ENCODE data around the gene EDNRB. TPM values are rescaled to one million over a fixed set of nuclear protein-coding genes. Genes with fewer than 3 reads are reported as not detected.

EDNRB gene
- total RNA-seq, 2 donors from 2014 or later = 4.4 to 5.9 TPM

DNA sequence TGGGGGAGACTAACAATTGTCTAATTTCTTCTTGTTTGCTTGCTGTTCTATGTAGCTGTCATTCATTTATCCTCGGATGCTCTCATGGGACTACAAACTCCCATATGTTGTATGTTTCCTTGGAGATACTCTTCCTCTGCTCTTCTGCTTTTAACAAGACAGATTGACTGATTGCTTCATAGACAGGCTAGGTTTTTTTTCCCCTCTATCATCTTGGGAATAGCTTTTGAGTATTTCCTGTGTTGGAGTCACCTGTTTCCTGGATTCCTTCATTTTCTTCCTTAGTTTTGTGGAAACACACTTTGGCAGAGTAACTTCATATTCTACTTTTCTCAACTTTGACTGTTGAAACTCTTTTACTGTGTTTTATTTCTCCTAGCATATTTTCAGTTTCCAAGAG is 27.6 kb downstream of the EDNRB start:
- H3K4me3 ChIP-seq (ENCODE audit: low read length) = no peak overlapping the region
- no peaks in the 10 kb centered on the region for H3K4me1 ChIP-seq (ENCODE audit: control insufficient read depth, insufficient read depth, low read length)
- H3K27ac ChIP-seq (ENCODE audit: low read depth, low read length) = no peak overlapping the region
- peaks cover 10% of the 10 kb centered on the region for H3K9me3 ChIP-seq (ENCODE audit: control insufficient read depth, low read length)
- Mint-ChIP-seq H3K36me3 (ENCODE audit: low read depth) (no peaks in the 10 kb centered on the region), H3K4me3 (no peak overlapping the region), H3K9me3 (no peaks in the 10 kb centered on the region), H3K27ac (no peak overlapping the region), H3K27me3 (ENCODE audit: insufficient read depth) (no peaks in the 10 kb centered on the region), H3K4me1 (peaks cover 7% of the 10 kb centered on the region)
- 82 to 100% methylated on average over 1 of the region's 1 CpG for WGBS, 2 experiments (ENCODE audit: insufficient coverage in 1 of 2, insufficient read length in 1 of 2)
- TF ChIP-seq, protein P1, sequence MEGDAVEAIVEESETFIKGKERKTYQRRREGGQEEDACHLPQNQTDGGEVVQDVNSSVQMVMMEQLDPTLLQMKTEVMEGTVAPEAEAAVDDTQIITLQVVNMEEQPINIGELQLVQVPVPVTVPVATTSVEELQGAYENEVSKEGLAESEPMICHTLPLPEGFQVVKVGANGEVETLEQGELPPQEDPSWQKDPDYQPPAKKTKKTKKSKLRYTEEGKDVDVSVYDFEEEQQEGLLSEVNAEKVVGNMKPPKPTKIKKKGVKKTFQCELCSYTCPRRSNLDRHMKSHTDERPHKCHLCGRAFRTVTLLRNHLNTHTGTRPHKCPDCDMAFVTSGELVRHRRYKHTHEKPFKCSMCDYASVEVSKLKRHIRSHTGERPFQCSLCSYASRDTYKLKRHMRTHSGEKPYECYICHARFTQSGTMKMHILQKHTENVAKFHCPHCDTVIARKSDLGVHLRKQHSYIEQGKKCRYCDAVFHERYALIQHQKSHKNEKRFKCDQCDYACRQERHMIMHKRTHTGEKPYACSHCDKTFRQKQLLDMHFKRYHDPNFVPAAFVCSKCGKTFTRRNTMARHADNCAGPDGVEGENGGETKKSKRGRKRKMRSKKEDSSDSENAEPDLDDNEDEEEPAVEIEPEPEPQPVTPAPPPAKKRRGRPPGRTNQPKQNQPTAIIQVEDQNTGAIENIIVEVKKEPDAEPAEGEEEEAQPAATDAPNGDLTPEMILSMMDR (conservative IDR thresholded peaks at IDR 0.05) = no peak
- no peak for DNase-seq
- H3K9ac ChIP-seq (ENCODE audit: extremely low read depth, low read length, poor library complexity, severe bottlenecking) = no peak overlapping the region
- no peaks in the 10 kb centered on the region for H3K27me3 ChIP-seq (ENCODE audit: control insufficient read depth, insufficient read depth, low read length, poor library complexity, severe bottlenecking)
- no peaks in the 10 kb centered on the region for H3K36me3 ChIP-seq (ENCODE audit: control insufficient read depth, insufficient read depth, low read length)

DNA sequence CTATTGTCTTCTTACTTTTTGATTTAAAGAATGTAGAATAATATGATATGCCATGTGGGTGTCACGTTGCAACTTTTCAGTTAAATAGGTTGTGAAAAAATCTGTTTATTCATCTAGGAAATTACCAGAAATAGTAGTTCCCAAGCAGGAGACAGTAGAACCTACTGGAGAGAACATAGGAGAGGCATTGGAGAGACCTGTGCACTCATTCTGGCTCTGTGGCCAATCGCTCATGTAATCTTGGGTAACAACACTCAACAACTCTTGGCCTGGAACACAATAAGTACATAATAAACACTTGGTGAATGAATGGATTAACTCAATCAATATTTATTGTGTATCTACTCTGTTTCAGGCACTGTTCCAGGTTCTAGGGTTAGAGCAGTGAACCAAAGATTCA is 35.3 kb downstream of the EDNRB start:
- H3K27ac ChIP-seq (ENCODE audit: low read depth, low read length) = no peak overlapping the region
- no peaks in the 10 kb centered on the region for H3K36me3 ChIP-seq (ENCODE audit: control insufficient read depth, insufficient read depth, low read length)
- no peaks in the 10 kb centered on the region for H3K9me3 Mint-ChIP-seq
- no peaks in the 10 kb centered on the region for H3K4me1 ChIP-seq (ENCODE audit: control insufficient read depth, insufficient read depth, low read length)
- 93 to 100% methylated on average over 1 to 2 of the region's 2 CpGs for WGBS, 2 experiments (ENCODE audit: insufficient coverage in 1 of 2, insufficient read length in 1 of 2)
- TF ChIP-seq, protein P1 (conservative IDR thresholded peaks at IDR 0.05) = no peak
- H3K27ac Mint-ChIP-seq = no peak overlapping the region
- H3K4me3 Mint-ChIP-seq = no peak overlapping the region
- no peaks in the 10 kb centered on the region for H3K27me3 ChIP-seq (ENCODE audit: control insufficient read depth, insufficient read depth, low read length, poor library complexity, severe bottlenecking)
- H3K36me3 Mint-ChIP-seq (ENCODE audit: low read depth) = no peaks in the 10 kb centered on the region
- no peaks in the 10 kb centered on the region for H3K27me3 Mint-ChIP-seq (ENCODE audit: insufficient read depth)
- no peak overlapping the region for H3K4me3 ChIP-seq (ENCODE audit: low read length)
- no peak overlapping the region for H3K9ac ChIP-seq (ENCODE audit: extremely low read depth, low read length, poor library complexity, severe bottlenecking)
- DNase-seq = no peak
- no peaks in the 10 kb centered on the region for H3K9me3 ChIP-seq (ENCODE audit: control insufficient read depth, low read length)
- H3K4me1 Mint-ChIP-seq = peaks cover 7% of the 10 kb centered on the region

DNA sequence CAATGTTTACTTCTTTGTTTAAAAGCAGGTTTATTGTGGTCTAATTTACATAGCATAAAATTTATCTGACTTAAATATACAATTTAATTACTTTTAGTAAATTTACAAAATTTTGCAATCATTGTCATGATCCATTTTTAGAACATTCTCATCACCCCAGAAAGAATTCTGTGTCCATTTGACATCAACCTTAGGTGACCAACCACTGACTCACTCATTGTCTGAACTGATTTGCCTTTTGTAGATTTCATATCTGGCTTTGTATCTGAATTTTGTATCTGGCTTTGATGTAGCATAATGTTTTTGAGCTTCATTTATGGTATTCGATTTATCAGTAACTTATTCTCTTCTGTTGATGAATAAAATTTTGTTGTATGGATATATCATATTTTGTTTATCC is 40.4 kb downstream of the EDNRB start:
- Histone ChIP-seq H3K36me3 (ENCODE audit: control insufficient read depth, insufficient read depth, low read length) (no peaks in the 10 kb centered on the region), H3K9me3 (ENCODE audit: control insufficient read depth, low read length) (no peaks in the 10 kb centered on the region), H3K4me3 (ENCODE audit: low read length) (no peak overlapping the region), H3K4me1 (ENCODE audit: control insufficient read depth, insufficient read depth, low read length) (no peaks in the 10 kb centered on the region), H3K27ac (ENCODE audit: low read depth, low read length) (no peak overlapping the region), H3K27me3 (ENCODE audit: control insufficient read depth, insufficient read depth, low read length, poor library complexity, severe bottlenecking) (peaks cover 6% of the 10 kb centered on the region), H3K9ac (ENCODE audit: extremely low read depth, low read length, poor library complexity, severe bottlenecking) (no peak overlapping the region)
- H3K36me3 Mint-ChIP-seq (ENCODE audit: low read depth) = no peaks in the 10 kb centered on the region
- TF ChIP-seq, protein P1 (conservative IDR thresholded peaks at IDR 0.05) = no peak
- no peak for DNase-seq
- no peak overlapping the region for H3K27ac Mint-ChIP-seq
- WGBS, 2 experiments (ENCODE audit: insufficient coverage in 1 of 2, insufficient read length in 1 of 2) = 100% methylated on average over 1 of the region's 1 CpG; no CpG with 5 or more reads in 1 of the 2 experiments
- no peaks in the 10 kb centered on the region for H3K9me3 Mint-ChIP-seq
- no peak overlapping the region for H3K4me3 Mint-ChIP-seq
- peaks cover 5% of the 10 kb centered on the region for H3K27me3 Mint-ChIP-seq (ENCODE audit: insufficient read depth)
- H3K4me1 Mint-ChIP-seq = peaks cover 18% of the 10 kb centered on the region
